Dendritic cell treated with granulocyte-macrophage colony-stimulating factor and Interleukin-4, amounts not matched to agents 40 ng/mL and 50 ng/mL, for 4 days (primary cell): Measurements from ENCODE around the gene RRP1B.

Experiments
- H3K27ac Mint-ChIP-seq: one replicate; pipeline ENCODE4 v1.8.0; 2022; ENCODE audit warnings: mild to moderate bottlenecking, mixed read lengths
- H3K27me3 Mint-ChIP-seq: one replicate; pipeline ENCODE4 v1.8.0; 2022; ENCODE audit warnings: mild to moderate bottlenecking, mixed read lengths
- H3K36me3 Mint-ChIP-seq: one replicate; pipeline ENCODE4 v1.8.0; 2022; ENCODE audit warnings: low read depth, mixed read lengths
- H3K4me1 Mint-ChIP-seq: one replicate; pipeline ENCODE4 v1.8.0; 2022; ENCODE audit warnings: low read depth, mixed read lengths
- H3K4me3 Mint-ChIP-seq: one replicate; pipeline ENCODE4 v1.8.0; 2022; ENCODE audit warnings: mild to moderate bottlenecking, moderate library complexity, mixed read lengths
- H3K9me3 Mint-ChIP-seq: one replicate; pipeline ENCODE4 v1.8.0; 2022; ENCODE audit warnings: mixed read lengths
- intact Hi-C: fragments of 100-400 bp; cut with micrococcal nuclease; formaldehyde crosslinking; loops from one replicate; pipeline ENCODE4 v1.15.0; 2022

Gene RRP1B

DNA sequence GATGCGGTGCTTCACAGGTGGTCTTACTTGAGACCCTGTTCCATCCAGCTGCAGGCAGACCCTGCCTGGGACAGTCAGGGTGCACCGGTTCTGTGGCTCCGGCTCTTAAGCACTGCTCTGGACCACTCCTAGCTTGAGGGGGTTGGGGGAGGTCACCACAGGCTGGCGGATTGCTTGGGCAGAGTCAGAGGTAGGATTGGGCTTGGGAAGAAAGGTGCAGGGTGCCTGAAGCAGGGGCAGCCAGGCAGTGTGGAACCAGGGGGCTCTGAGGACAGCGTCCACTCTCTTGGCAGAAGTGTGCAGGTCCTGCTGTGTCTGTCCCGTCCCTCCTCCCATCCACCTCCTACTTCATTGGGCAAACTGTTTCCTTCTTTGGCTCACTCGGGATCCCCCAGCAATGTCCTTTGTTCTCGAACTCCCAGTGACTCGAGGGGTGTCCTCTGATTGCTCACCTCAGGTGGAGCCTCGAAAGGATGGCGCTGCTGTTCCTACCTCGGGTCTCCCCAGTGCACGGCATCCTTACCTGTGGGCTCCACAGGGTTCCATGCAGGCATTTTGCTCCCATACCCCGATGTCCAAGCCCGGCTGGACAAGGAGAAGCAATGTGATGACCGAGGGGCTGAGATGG lies 61.3 kb downstream of the RRP1B start:
- Mint-ChIP-seq H3K4me1 (peaks cover 78% of the 10 kb centered on the region), H3K27ac (peak overlapping the region; percentile 91), H3K36me3 (peaks cover 62% of the 10 kb centered on the region), H3K4me3 (peak overlapping the region; percentile 96), H3K9me3 (no peaks in the 10 kb centered on the region), H3K27me3 (peaks cover 18% of the 10 kb centered on the region)
- intact Hi-C loops = loop anchor here (1.0 to 10.0 kb wide), 2 partner anchors 8 to 56 kb away; no protein-coding TSS in a partner anchor

DNA sequence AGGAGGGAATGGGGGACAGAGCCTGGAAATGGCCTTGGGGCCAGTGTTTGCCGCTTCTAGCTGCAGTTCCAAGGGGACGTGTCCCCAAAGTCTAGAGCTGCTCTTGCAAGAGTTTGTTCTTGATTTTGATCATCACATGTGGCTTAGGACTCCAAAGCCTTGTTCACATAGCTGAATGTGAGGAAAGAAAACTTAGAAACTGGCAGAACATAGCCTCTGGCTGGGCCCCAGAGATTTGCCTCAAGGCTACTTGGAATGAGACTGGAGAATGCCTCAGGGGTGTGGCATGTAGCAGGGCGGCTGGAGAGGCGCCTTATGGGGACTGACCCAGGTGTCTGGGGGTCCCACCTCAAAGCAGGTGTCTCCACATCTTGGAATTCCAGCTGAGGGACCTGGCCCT lies 61.8 kb downstream of the RRP1B start:
- Mint-ChIP-seq H3K27ac (peak overlapping the region; percentile 91), H3K9me3 (no peaks in the 10 kb centered on the region), H3K4me1 (peaks cover 81% of the 10 kb centered on the region), H3K4me3 (peak overlapping the region; percentile 96), H3K36me3 (peaks cover 62% of the 10 kb centered on the region), H3K27me3 (peaks cover 13% of the 10 kb centered on the region)
- intact Hi-C loops = loop anchor here (10.0 kb wide), 1 partner anchor 56 kb away; no protein-coding TSS in a partner anchor

DNA sequence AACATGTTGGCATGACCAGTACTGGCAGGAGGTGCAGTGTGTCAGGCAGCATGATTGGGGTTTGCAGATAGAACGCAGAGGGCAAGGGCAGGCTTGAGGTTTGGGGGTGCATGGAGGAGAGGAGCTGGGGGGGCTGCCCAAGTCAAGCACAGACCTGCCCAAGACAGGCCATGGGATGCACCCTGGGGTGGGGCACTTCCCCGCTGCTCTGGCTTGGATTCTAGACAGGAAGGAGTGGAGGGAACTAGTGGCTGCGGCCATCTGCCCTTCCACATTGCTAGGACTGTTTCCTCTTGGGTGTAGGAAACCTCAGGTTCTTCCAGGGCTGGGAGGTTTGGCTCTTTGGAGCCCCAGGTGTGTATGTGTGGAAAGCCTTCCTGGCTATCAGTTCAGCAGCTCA lies 62.6 kb downstream of the RRP1B start:
- no peaks in the 10 kb centered on the region for H3K9me3 Mint-ChIP-seq
- peaks cover 80% of the 10 kb centered on the region for H3K4me1 Mint-ChIP-seq
- H3K27me3 Mint-ChIP-seq = peaks cover 7% of the 10 kb centered on the region
- H3K4me3 Mint-ChIP-seq = peak overlapping the region; percentile 96
- peaks cover 68% of the 10 kb centered on the region for H3K36me3 Mint-ChIP-seq
- H3K27ac Mint-ChIP-seq = peak overlapping the region; percentile 7
- intact Hi-C loops = loop anchor here (10.0 kb wide), 1 partner anchor 57 kb away; no protein-coding TSS in a partner anchor

DNA sequence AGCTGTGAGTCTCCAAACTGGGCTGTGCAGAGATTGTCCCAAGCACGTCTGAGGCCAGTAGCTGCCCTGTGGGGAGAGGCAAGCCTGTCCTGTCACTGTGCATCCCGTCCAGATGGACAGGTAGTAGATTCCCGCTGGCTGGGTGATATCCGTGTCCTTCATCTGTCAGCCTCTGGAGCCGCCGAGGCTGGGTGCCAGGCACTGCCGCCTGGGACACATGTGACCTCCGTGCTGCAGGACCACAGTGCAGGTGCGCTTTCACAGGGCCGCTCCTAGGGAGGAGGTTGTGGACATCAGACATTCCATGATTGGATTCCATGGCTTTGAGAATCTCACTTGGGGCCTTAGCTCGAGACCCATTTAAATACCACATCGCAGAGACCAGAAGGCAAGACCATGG lies 64.3 kb downstream of the RRP1B start:
- intact Hi-C loops = loop anchor here (10.0 kb wide), 1 partner anchor 59 kb away; no protein-coding TSS in a partner anchor
- Mint-ChIP-seq H3K9me3 (no peaks in the 10 kb centered on the region), H3K4me1 (peaks cover 84% of the 10 kb centered on the region), H3K4me3 (no peak overlapping the region), H3K27ac (peak overlapping the region; percentile 84), H3K36me3 (peaks cover 71% of the 10 kb centered on the region), H3K27me3 (no peaks in the 10 kb centered on the region)

DNA sequence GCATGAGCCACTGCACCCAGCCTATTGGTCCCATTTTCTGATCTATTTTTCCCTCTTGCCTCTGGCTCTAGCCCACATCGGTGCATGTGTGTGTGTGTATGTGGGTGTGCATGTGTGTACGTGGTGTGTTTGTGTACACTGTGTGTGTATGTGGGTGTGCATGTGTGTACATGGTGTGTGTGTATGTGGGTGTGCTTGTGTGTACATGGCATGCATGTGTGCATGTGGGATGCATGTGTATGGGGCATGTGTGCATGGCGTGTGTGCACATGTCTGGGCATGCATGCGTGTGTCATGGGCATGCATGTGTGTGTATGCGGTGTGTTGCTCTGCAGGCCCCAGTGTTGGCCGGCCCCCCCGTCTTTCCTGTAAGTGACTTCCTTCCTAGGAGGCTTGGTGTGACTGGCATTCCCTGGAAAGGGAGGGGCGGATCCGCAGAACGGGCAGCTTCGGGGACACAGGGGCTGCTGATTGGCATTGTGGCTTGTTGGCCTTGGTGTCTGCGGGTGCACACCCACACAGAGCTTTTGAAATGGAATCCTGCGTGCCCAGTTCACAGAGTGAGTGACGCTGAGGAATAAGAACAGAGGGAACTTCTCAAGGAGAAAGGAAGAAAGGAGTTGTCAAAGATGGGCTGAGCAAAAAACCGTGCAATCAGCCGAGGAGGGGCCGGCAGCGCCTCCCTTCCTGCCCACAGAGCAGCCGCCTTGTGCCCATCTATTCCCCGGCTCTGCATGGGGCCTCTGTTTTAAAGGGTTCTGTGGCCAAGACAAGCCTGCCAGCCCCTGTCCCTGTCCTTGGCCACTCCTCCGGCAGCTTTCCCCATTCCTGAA lies 67.5 kb downstream of the RRP1B start:
- no peaks in the 10 kb centered on the region for H3K27me3 Mint-ChIP-seq
- H3K27ac Mint-ChIP-seq = peak overlapping the region; percentile 84
- no peaks in the 10 kb centered on the region for H3K9me3 Mint-ChIP-seq
- H3K4me3 Mint-ChIP-seq = peak overlapping the region; percentile 77
- peaks cover 91% of the 10 kb centered on the region for H3K4me1 Mint-ChIP-seq
- H3K36me3 Mint-ChIP-seq = peaks cover 73% of the 10 kb centered on the region
- intact Hi-C loops = loop anchor here (10.0 kb wide), 1 partner anchor 62 kb away; no protein-coding TSS in a partner anchor

DNA sequence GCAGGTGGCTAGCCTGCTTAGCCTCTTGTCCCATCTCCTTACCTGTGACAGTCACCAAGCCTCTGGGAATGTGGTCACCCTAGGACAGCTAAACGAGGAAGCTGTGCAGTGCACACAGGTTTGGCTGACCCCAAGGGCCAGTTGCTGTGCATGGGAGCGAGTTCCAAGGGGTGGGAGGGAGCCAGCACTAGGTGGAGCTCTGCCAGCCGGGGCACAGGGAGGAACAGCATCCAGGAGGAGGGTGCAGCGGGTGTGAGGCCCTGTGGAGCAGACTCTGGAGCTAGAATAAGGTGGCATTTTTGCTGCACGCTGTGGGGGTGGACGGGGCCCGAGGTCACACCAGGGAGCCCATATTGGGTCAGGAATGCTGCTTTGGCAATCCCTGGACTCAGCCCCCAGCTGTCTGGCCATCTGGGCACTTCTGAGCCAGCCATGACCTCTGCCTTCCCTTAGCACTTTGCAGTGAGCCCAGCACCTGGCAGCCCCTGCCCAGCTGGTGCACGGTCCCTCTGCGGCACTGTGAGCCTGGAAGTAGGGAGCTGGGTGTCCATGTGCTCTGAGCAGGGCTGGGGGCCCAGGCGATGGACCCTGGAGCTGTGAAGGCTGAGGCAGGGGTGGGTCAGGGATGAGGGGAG lies 68.3 kb downstream of the RRP1B start:
- peak overlapping the region; percentile 77 for H3K4me3 Mint-ChIP-seq
- H3K4me1 Mint-ChIP-seq = peaks cover 91% of the 10 kb centered on the region
- H3K9me3 Mint-ChIP-seq = no peaks in the 10 kb centered on the region
- H3K27me3 Mint-ChIP-seq = no peaks in the 10 kb centered on the region
- intact Hi-C loops = loop anchor here (1.0 to 10.0 kb wide), 2 partner anchors 7 to 63 kb away; no protein-coding TSS in a partner anchor
- H3K27ac Mint-ChIP-seq = peak overlapping the region; percentile 84
- peaks cover 73% of the 10 kb centered on the region for H3K36me3 Mint-ChIP-seq

DNA sequence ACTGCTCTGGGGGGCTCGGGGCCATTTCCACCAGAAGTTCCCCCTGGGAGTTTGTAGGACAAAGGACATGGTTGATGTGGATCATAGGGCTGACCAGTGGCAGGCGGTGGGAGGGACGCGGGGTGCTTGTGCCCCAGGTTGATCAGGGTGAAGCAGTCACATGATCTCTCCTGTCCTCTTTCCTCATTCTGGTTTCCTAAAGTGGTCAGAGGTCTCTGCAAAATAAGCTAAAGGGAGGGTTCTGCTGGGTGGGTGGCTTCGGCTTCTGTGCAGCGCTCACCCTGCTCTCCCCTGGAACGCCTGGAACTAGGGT lies 68.8 kb downstream of the RRP1B start:
- H3K4me3 Mint-ChIP-seq = peak overlapping the region; percentile 77
- intact Hi-C loops = loop anchor here (1.0 to 10.0 kb wide), 2 partner anchors 8 to 63 kb away; no protein-coding TSS in a partner anchor
- peaks cover 91% of the 10 kb centered on the region for H3K4me1 Mint-ChIP-seq
- H3K27ac Mint-ChIP-seq = peak overlapping the region; percentile 84
- no peaks in the 10 kb centered on the region for H3K27me3 Mint-ChIP-seq
- peaks cover 72% of the 10 kb centered on the region for H3K36me3 Mint-ChIP-seq
- no peaks in the 10 kb centered on the region for H3K9me3 Mint-ChIP-seq

DNA sequence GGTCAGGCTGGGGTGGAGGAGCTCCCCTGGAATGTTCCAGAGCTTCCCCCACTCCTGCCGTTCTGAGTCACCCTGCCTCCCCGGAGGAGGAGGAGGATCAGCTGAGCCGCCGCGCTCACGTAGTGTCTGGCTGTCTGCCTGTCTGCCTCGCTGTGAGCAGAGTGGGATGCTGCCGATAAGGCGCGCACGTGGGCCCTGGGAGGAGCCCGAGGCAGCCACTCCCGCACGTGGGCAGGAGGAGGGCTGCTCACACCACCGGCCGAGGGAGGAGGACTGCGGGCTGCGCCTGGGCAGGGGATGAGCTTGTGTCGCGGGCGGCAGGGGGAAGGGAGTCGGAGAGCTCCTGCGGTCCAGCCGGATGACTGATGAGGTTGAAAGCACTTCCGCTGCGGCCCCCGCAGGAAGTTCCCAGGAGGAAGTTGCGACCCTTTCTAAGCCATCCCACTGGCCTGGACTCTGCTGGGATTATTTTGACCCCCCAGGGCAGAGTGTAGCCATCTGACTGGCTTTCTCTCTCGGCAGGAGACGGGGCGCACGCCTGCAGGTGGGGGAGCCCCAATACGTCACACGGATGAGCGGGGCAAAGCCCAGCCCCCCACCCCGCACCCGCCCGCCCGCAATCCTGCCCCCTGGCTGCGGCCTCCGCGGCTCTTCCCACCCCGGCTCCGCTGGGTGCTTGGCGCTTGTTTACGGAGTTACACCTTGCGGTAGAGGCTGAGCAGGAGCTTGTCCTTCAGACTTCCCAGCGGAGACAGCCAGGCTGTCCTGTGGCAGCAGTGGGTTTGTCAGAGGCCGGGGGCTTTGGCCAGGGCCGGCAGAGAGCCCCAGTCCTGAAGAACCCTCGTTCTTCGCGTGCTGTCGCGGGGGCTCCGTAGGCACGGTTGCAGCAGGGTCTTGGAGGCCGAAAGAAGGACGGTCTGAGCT lies 69.4 kb downstream of the RRP1B start:
- Mint-ChIP-seq H3K27me3 (no peaks in the 10 kb centered on the region), H3K36me3 (peaks cover 72% of the 10 kb centered on the region), H3K4me1 (peaks cover 91% of the 10 kb centered on the region), H3K9me3 (no peaks in the 10 kb centered on the region), H3K27ac (peak overlapping the region; percentile 84), H3K4me3 (peak overlapping the region; percentile 77)
- intact Hi-C loops = loop anchor here (1.0 to 10.0 kb wide), 2 partner anchors 8 to 64 kb away; no protein-coding TSS in a partner anchor

DNA sequence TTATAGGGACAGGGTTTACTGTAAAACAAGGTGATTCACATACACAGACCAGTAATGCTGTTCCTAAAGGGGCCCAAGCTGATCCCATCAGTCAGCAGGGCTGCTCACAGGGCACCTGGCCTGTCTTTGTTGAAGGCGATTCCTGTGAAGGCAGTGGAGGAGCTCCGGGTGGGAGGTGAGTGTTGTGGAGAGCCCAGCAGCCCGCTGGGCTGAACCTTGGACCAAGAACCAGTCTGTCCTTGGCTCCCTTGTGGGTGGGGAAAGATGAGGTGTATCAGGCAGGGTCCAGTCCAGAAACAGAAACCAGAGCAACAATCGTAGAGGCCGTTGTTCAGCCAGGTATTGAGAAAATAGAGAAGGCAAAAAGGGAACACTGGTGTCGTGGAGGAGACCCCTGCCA lies 72.1 kb downstream of the RRP1B start:
- no peak overlapping the region for H3K4me3 Mint-ChIP-seq
- no peaks in the 10 kb centered on the region for H3K27me3 Mint-ChIP-seq
- H3K9me3 Mint-ChIP-seq = no peaks in the 10 kb centered on the region
- peaks cover 95% of the 10 kb centered on the region for H3K4me1 Mint-ChIP-seq
- intact Hi-C loops = loop anchor here (5.0 kb wide), 1 partner anchor 36 kb away; no protein-coding TSS in a partner anchor
- peaks cover 78% of the 10 kb centered on the region for H3K36me3 Mint-ChIP-seq
- peak overlapping the region; percentile 15 for H3K27ac Mint-ChIP-seq

DNA sequence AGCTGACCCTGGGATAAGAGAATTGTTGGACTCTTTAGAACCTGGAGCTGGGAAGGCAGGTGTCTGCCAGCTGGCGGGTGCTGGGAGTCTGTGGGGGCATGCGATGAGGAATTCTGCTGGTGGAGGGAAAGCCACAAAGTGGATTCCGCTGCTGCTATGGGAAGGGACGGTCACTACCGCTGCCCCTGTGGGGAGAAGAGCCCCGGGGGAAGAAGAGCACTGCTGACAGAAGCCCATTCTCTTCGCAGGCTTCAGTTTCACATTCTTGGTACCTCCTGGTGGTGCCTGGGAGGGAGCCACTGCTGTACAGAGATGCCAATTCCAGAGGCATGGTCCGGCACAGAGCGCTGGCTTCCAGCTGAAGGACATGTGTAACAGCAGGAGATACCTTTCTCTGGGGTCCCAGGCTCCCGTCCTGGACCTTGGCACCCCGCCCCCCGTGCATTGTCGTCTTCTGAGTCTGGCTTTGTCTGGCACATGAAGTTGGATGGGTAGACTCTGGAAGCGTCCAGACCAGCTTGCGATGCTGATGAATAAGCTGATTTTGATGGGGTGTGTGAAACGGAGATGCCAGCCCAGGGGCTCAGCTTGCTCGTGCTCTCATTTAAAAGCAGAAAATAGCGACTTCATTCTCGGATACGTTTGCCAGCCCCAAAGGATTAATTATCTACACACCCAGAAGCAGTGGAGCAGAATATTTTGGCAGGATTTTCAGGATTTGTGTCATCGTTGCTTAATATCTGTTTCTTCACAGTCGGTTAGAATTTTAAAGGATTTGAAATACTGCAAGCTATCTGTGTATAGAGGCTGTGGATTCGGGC lies 72.7 kb downstream of the RRP1B start:
- Mint-ChIP-seq H3K9me3 (no peaks in the 10 kb centered on the region), H3K4me1 (peaks cover 90% of the 10 kb centered on the region), H3K36me3 (peaks cover 78% of the 10 kb centered on the region), H3K27me3 (no peaks in the 10 kb centered on the region), H3K27ac (peak overlapping the region; percentile 15), H3K4me3 (no peak overlapping the region)
- intact Hi-C loops = loop anchor here (5.0 kb wide), 1 partner anchor 35 kb away; no protein-coding TSS in a partner anchor

DNA sequence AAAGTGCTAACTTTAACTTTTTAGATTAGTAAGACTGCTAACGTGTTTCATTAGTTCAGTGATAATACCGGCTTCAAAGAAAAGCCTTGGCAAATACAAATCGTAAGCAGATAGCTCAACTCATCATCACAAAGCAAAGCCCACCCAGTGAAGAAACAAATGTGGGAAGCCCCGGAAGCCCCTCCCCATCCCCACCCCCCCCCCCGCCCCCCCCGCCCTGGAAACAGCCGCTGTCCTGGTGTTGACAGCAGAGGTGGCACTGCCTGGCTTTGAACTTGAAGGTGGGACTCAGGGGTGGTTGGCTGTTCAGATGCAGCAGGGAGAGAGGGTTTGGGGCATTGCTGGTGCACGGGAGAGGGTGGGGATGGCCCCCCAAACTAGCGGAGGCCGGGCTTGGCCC lies 73.7 kb downstream of the RRP1B start:
- intact Hi-C loops = loop anchor here (5.0 kb wide), 1 partner anchor 34 kb away; no protein-coding TSS in a partner anchor
- no peaks in the 10 kb centered on the region for H3K9me3 Mint-ChIP-seq
- peak overlapping the region; percentile 76 for H3K27ac Mint-ChIP-seq
- H3K4me1 Mint-ChIP-seq = peaks cover 85% of the 10 kb centered on the region
- peak overlapping the region; percentile 41 for H3K4me3 Mint-ChIP-seq
- H3K27me3 Mint-ChIP-seq = no peaks in the 10 kb centered on the region
- H3K36me3 Mint-ChIP-seq = peaks cover 88% of the 10 kb centered on the region

DNA sequence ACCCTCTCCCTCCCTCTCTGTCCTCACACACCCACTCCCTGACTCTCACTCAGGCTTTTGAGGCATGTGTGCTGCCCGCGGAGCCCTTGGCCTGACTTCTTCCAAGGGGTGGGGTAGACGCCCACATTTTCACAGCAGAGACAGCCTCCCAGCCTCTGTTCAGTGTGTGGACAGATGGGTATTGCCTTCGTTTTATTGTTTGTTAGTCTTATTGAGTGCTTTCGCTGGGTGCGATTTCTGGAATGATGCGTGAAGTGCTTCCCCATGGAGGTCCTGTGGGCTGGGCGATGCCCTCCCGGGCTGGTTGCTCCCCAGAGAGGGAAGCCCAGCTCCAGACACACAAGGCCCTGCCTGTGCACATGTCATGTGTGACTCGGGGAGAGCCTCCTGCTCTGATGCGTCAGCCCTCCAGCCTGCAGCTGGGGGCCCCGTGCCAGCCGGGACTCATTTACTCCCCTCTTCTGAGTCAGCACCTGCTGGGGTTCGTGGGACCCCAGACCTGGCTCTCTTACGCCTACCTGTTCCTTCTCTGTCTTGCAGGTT lies 74.2 kb downstream of the RRP1B start:
- Mint-ChIP-seq H3K4me3 (peak overlapping the region; percentile 41), H3K27me3 (no peaks in the 10 kb centered on the region), H3K4me1 (peaks cover 81% of the 10 kb centered on the region), H3K36me3 (peaks cover 92% of the 10 kb centered on the region), H3K9me3 (no peaks in the 10 kb centered on the region), H3K27ac (peak overlapping the region; percentile 76)
- intact Hi-C loops = loop anchor here (5.0 kb wide), 1 partner anchor 34 kb away; no protein-coding TSS in a partner anchor
